HEK293T (cell line): ENCODE results near the gene HOPX.

ENCODE experiments used
- ARNT ChIP-seq: fragments of 450-650 bp; IDR thresholded peaks from 2 replicates; pipeline ENCODE4 v1.6.1; 2017; ENCODE audit warnings: mild to moderate bottlenecking
- BHLHE40 ChIP-seq: fragments of 450-650 bp; IDR thresholded peaks from 2 replicates; pipeline ENCODE4 v1.6.1; 2016; ENCODE audit warnings: mild to moderate bottlenecking, moderate library complexity, borderline replicate concordance
- CTBP1 ChIP-seq: fragments of 450-650 bp; IDR thresholded peaks from 2 replicates; pipeline ENCODE4 v1.6.1; 2016; ENCODE audit warnings: borderline replicate concordance
- ELF4 ChIP-seq: fragments of 450-650 bp; IDR thresholded peaks from 2 replicates; pipeline ENCODE4 v1.6.1; 2017; ENCODE audit warnings: antibody characterized with exemption
- FOXA1 ChIP-seq: fragments of 450-650 bp; IDR thresholded peaks from 2 replicates; pipeline ENCODE4 v1.6.1; 2016; ENCODE audit warnings: mild to moderate bottlenecking
- FOXM1 ChIP-seq: fragments of 450-650 bp; IDR thresholded peaks from 2 replicates; pipeline ENCODE4 v1.6.1; 2017; ENCODE audit warnings: mild to moderate bottlenecking, borderline replicate concordance
- PKNOX1 ChIP-seq: fragments of 450-650 bp; IDR thresholded peaks from 2 replicates; pipeline ENCODE4 v1.6.1; 2016
- SP1 ChIP-seq: fragments of 450-650 bp; IDR thresholded peaks from 2 replicates; pipeline ENCODE4 v1.6.1; 2017
- SUZ12 ChIP-seq: fragments of 450-650 bp; IDR thresholded peaks from 2 replicates; pipeline ENCODE4 v1.6.1; 2016; ENCODE audit warnings: mild to moderate bottlenecking
- ZNF384 ChIP-seq: fragments of 450-650 bp; IDR thresholded peaks from 2 replicates; pipeline ENCODE4 v1.6.1; 2016

DNA sequence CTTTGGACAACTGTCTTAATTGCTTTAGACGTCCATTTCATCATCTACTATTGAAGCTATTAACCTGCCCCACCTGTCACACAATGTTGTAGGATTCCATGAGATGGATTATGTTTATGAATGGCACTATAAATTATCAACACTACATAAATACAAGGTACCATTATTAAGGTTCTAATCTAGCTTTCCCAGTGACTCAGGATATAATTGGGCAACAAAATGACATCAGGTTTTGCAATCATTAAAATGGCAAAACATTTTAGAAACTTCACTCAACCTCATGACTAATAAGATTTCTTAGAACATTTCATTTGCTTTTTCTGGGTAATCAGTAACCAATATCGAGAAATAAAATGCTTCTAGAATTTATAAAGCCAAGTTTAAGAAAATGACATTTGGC, 9.2 kb downstream of the HOPX start:
- TF ChIP-seq SP1 (no peak), ELF4 (no peak), CTBP1 (no peak), FOXM1 (no peak), ARNT (no peak), SUZ12 (no peak), FOXA1 (no peak), BHLHE40 (no peak), PKNOX1 (no peak), ZNF384 (no peak)
